Femur (tissue), 1 donor: ENCODE data around the gene ZACN.

Source experiments
- DNase-seq: peaks from one replicate; pipeline ENCODE4 v3.0.0-alpha.2; 2017

ZACN gene

GRCh38 chr17:76082326-76083251 lies 3.6 kb downstream of the ZACN start:
- DNase-seq: peak; percentile 44

- peak; percentile 27 for DNase-seq
These were observed 4.7 kb downstream of the ZACN start for GRCh38 chr17:76083536-76084182.

- DNase-seq: peak; percentile 19
These were observed 6.2 kb downstream of the ZACN start for GRCh38 chr17:76085066-76085730.

- DNase-seq: no peak
These were observed 6.9 kb downstream of the ZACN start for GRCh38 chr17:76085731-76086366.

GRCh38 chr17:76086384-76086783 lies 7.4 kb downstream of the ZACN start:
- DNase-seq: no peak

GRCh38 chr17:76087531-76087930 lies 8.5 kb downstream of the ZACN start:
- DNase-seq: no peak

- peak; percentile 20 for DNase-seq
These were observed 9.3 kb downstream of the ZACN start for GRCh38 chr17:76088041-76088867.

- no peak for DNase-seq
These were observed 10.0 kb downstream of the ZACN start for GRCh38 chr17:76088868-76089576.

GRCh38 chr17:76089680-76090516 lies 10.9 kb downstream of the ZACN start:
- peak; percentile 21 for DNase-seq

GRCh38 chr17:76090517-76091129 lies 11.6 kb downstream of the ZACN start:
- no peak for DNase-seq

GRCh38 chr17:76091526-76092286 lies 12.7 kb downstream of the ZACN start:
- DNase-seq: no peak

GRCh38 chr17:76092526-76093413 lies 13.8 kb downstream of the ZACN start:
- no peak for DNase-seq

GRCh38 chr17:76094046-76094445 lies 15.1 kb downstream of the ZACN start:
- no peak for DNase-seq

GRCh38 chr17:76095943-76096342 lies 17.0 kb downstream of the ZACN start:
- DNase-seq: no peak

GRCh38 chr17:76097716-76098295 lies 18.8 kb downstream of the ZACN start:
- no peak for DNase-seq

- DNase-seq: no peak
These were observed 23.9 kb downstream of the ZACN start for GRCh38 chr17:76102944-76103273.

- peak; percentile 95 for DNase-seq
These were observed 24.5 kb downstream of the ZACN start, which contains the start of gene EXOC7 for GRCh38 chr17:76103274-76104139. Gene EXOC7, minus strand, starts transcription at chr17:76103787. Its CDS starts 95 bp downstream, at chr17:76103692.
